GM18499 (cell line): ENCODE results near the gene AIRE.

Experiments
- ATAC-seq: cut with Tn5 transposase; IDR thresholded peaks from one replicate; pipeline ENCODE4 v1.9.1; 2021; ENCODE audit warnings: moderate number of reproducible peaks; ENCODE audit not compliant: insufficient read depth, unreplicated experiment

Gene AIRE

GRCh38 chr21:44303490-44303981 is 17.9 kb downstream of the AIRE start:
- no peak for ATAC-seq

GRCh38 chr21:44304011-44304616 is 18.4 kb downstream of the AIRE start:
- ATAC-seq = no peak

GRCh38 chr21:44304877-44305293 is 19.2 kb downstream of the AIRE start:
- no peak for ATAC-seq

- no peak for ATAC-seq
These were observed 20.0 kb downstream of the AIRE start for GRCh38 chr21:44305691-44306090.

GRCh38 chr21:44306936-44307704 is 21.4 kb downstream of the AIRE start:
- ATAC-seq = no peak

GRCh38 chr21:44310628-44311507 is 25.2 kb downstream of the AIRE start:
- ATAC-seq = no peak

- no peak for ATAC-seq
These were observed 26.4 kb downstream of the AIRE start for GRCh38 chr21:44312089-44312488.

- ATAC-seq = no peak
These were observed 27.0 kb downstream of the AIRE start for GRCh38 chr21:44312716-44313115.

- ATAC-seq = no peak
These were observed 27.8 kb downstream of the AIRE start for GRCh38 chr21:44313451-44313850.

GRCh38 chr21:44314128-44314527 is 28.5 kb downstream of the AIRE start:
- no peak for ATAC-seq

GRCh38 chr21:44314561-44314960 is 28.9 kb downstream of the AIRE start:
- no peak for ATAC-seq

- ATAC-seq = no peak
These were observed 30.1 kb downstream of the AIRE start for GRCh38 chr21:44315691-44316203.

GRCh38 chr21:44316277-44316900 is 30.7 kb downstream of the AIRE start:
- no peak for ATAC-seq

GRCh38 chr21:44317241-44317782 is 31.6 kb downstream of the AIRE start:
- ATAC-seq = no peak

GRCh38 chr21:44317871-44318270 is 32.2 kb downstream of the AIRE start:
- ATAC-seq = no peak

GRCh38 chr21:44318489-44319285 is 33.0 kb downstream of the AIRE start:
- ATAC-seq = no peak

GRCh38 chr21:44319407-44320065 is 33.9 kb downstream of the AIRE start:
- ATAC-seq = no peak

- ATAC-seq = no peak
These were observed 35.2 kb downstream of the AIRE start for GRCh38 chr21:44320847-44321246.
